SK-N-SH treated with all-trans-retinoic acid at 6 μM for 48 hours (cell line): ENCODE data around the gene LAMB1.

ENCODE experiments used
- ATAC-seq: fragments of 200-7000 bp; cut with Tn5 transposase; 3 replicates; pipeline ENCODE4 v1.9.1; 2020; ENCODE audit warnings: mild to moderate bottlenecking, moderate library complexity
- ARNTL ChIP-seq: fragments of 450-650 bp; formaldehyde crosslinking; IDR thresholded peaks from 2 replicates; pipeline ENCODE4 v1.5.0; 2020; ENCODE audit warnings: low read depth, mild to moderate bottlenecking, moderate library complexity, borderline replicate concordance
- BACH2 ChIP-seq: fragments of 250-450 bp; sonication (Bioruptor Pico); IDR thresholded peaks from 2 replicates; pipeline ENCODE4 v1.9.0; 2021; ENCODE audit warnings: mild to moderate bottlenecking, borderline replicate concordance
- CREB5 ChIP-seq: fragments of 250-450 bp; sonication (Bioruptor Pico); IDR thresholded peaks from 2 replicates; pipeline ENCODE4 v1.5.1; 2020; ENCODE audit warnings: low read depth, mild to moderate bottlenecking, moderate library complexity
- CSDC2 ChIP-seq: fragments of 250-450 bp; sonication (Bioruptor Pico); IDR thresholded peaks from 2 replicates; pipeline ENCODE4 v1.5.0; 2020; ENCODE audit warnings: mild to moderate bottlenecking, moderate library complexity
- CSRNP3 ChIP-seq: fragments of 250-450 bp; sonication (Bioruptor Pico); IDR thresholded peaks from 2 replicates; pipeline ENCODE4 v1.5.1; 2021; ENCODE audit warnings: mild to moderate bottlenecking, moderate library complexity
- ESRRG ChIP-seq: fragments of 250-450 bp; sonication (Bioruptor Pico); IDR thresholded peaks from 2 replicates; pipeline ENCODE4 v1.6.1; 2021; ENCODE audit warnings: mild to moderate bottlenecking
- GLIS3 ChIP-seq: fragments of 250-450 bp; sonication (Bioruptor Pico); IDR thresholded peaks from 2 replicates; pipeline ENCODE4 v1.5.0; 2020; ENCODE audit warnings: mild to moderate bottlenecking, moderate library complexity
- ISL1 ChIP-seq: fragments of 250-450 bp; sonication (Bioruptor Pico); IDR thresholded peaks from 2 replicates; pipeline ENCODE4 v2.1.2; 2022; ENCODE audit warnings: mild to moderate bottlenecking, moderate library complexity
- OSR1 ChIP-seq: fragments of 250-450 bp; sonication (Bioruptor Pico); IDR thresholded peaks from 2 replicates; pipeline ENCODE4 v1.8.0; 2022; ENCODE audit warnings: moderate library complexity, mild to moderate bottlenecking, inconsistent platforms
- PATZ1 ChIP-seq: fragments of 250-450 bp; sonication (Bioruptor Pico); IDR thresholded peaks from 2 replicates; pipeline ENCODE4 v1.8.0; 2020; ENCODE audit warnings: mild to moderate bottlenecking, moderate library complexity, borderline replicate concordance
- PPARA ChIP-seq: fragments of 250-450 bp; sonication (Bioruptor Pico); IDR thresholded peaks from 2 replicates; pipeline ENCODE4 v1.5.0; 2020; ENCODE audit warnings: mild to moderate bottlenecking, borderline replicate concordance
- RARB ChIP-seq: fragments of 250-450 bp; sonication (Bioruptor Pico); IDR thresholded peaks from 2 replicates; pipeline ENCODE4 v1.8.0; 2021; ENCODE audit warnings: mild to moderate bottlenecking, moderate library complexity
- TCF4 ChIP-seq: fragments of 250-450 bp; sonication (Bioruptor Pico); IDR thresholded peaks from 2 replicates; pipeline ENCODE4 v1.8.0; 2021; ENCODE audit warnings: mild to moderate bottlenecking, moderate library complexity, borderline replicate concordance
- TSHZ2 ChIP-seq: fragments of 250-450 bp; sonication (Bioruptor Pico); IDR thresholded peaks from 2 replicates; pipeline ENCODE4 v1.5.0; 2020; ENCODE audit warnings: mild to moderate bottlenecking, moderate library complexity
- ZC3H10 ChIP-seq: fragments of 250-450 bp; sonication (Bioruptor Pico); IDR thresholded peaks from 2 replicates; pipeline ENCODE4 v1.5.1; 2021; ENCODE audit warnings: mild to moderate bottlenecking, moderate library complexity
- ZFP3 ChIP-seq: fragments of 250-450 bp; sonication (Bioruptor Pico); IDR thresholded peaks from 2 replicates; pipeline ENCODE4 v1.5.0; 2020; ENCODE audit warnings: mild to moderate bottlenecking, moderate library complexity
- ZFP30 ChIP-seq: fragments of 450-650 bp; formaldehyde crosslinking; IDR thresholded peaks from 2 replicates; pipeline ENCODE4 v1.5.0; 2022; ENCODE audit warnings: mild to moderate bottlenecking, moderate library complexity
- ZNF565 ChIP-seq: fragments of 450-650 bp; formaldehyde crosslinking; conservative IDR thresholded peaks from 2 replicates; pipeline ENCODE4 v1.5.0; 2020; ENCODE audit warnings: low read depth, mild to moderate bottlenecking, moderate library complexity
- ZNF70 ChIP-seq: fragments of 450-650 bp; formaldehyde crosslinking; IDR thresholded peaks from 2 replicates; pipeline ENCODE4 v1.5.0; 2020; ENCODE audit warnings: mild to moderate bottlenecking, moderate library complexity
- ZNF8 ChIP-seq: fragments of 450-650 bp; formaldehyde crosslinking; IDR thresholded peaks from 2 replicates; pipeline ENCODE4 v1.5.0; 2020; ENCODE audit warnings: mild to moderate bottlenecking, moderate library complexity

Gene LAMB1

GRCh38 chr7:107891636-107892366 is 111.2 kb downstream of the LAMB1 start:
- ATAC-seq: peak; percentile 11; the same call in 1 of the 3 replicates
- TF ChIP-seq BACH2 (CRISPR knock-in tag): no peak
- no peak for TF ChIP-seq ZC3H10
- TF ChIP-seq ESRRG: no peak
- TF ChIP-seq RARB (CRISPR knock-in tag): no peak
- no peak for TF ChIP-seq ZFP30
- no peak for TF ChIP-seq ZFP3 (CRISPR knock-in tag)
- no peak for TF ChIP-seq ARNTL
- no peak for TF ChIP-seq GLIS3 (CRISPR knock-in tag)
- TF ChIP-seq CSRNP3 (CRISPR knock-in tag): no peak
- TF ChIP-seq PPARA: no peak
- no peak for TF ChIP-seq TCF4 (CRISPR knock-in tag)
- TF ChIP-seq PATZ1 (CRISPR knock-in tag): no peak
- no peak for TF ChIP-seq OSR1
- no peak for TF ChIP-seq CSDC2 (CRISPR knock-in tag)
- TF ChIP-seq ZNF565 (CRISPR knock-in tag): no peak
- no peak for TF ChIP-seq ISL1 (CRISPR knock-in tag)
- TF ChIP-seq CREB5: no peak
- TF ChIP-seq ZNF70 (CRISPR knock-in tag): no peak
- no peak for TF ChIP-seq TSHZ2 (CRISPR knock-in tag)

- peak; percentile 35; the same call in 1 of the 2 replicates for TF ChIP-seq ZNF70 (CRISPR knock-in tag)
- no peak for TF ChIP-seq TSHZ2 (CRISPR knock-in tag)
- TF ChIP-seq ZNF8 (CRISPR knock-in tag): no peak
- TF ChIP-seq ZNF565 (CRISPR knock-in tag): 0 out of 2 replicates have a peak, but pooled peaks have one; percentile 74
- TF ChIP-seq ZC3H10: no peak
- 0 out of 2 replicates have a peak, but pooled peaks have one; percentile 35 for TF ChIP-seq ESRRG
- no peak for TF ChIP-seq TCF4 (CRISPR knock-in tag)
- no peak for TF ChIP-seq ZFP3 (CRISPR knock-in tag)
- TF ChIP-seq GLIS3 (CRISPR knock-in tag): no peak
- ATAC-seq: peak; percentile 98
Observed at GRCh38 chr7:107890962-107891635, 111.9 kb downstream of the LAMB1 start, which contains the start of gene DLD. Gene DLD (plus strand): TSS chr7:107891183. CDS start chr7:107891251, 68 bp downstream.
